Erythroblast (primary cell): ENCODE results near the gene C11orf97.

Experiments used
- GATA1 ChIP-seq: IDR thresholded peaks from 2 replicates; pipeline ENCODE4 v1.6.1; 2011; ENCODE audit warnings: low read depth, mild to moderate bottlenecking, control low read depth, low read length, moderate library complexity
- POLR2A ChIP-seq: IDR thresholded peaks from 2 replicates; pipeline ENCODE4 v1.6.1; 2011; ENCODE audit warnings: mild to moderate bottlenecking, low read length

DNA sequence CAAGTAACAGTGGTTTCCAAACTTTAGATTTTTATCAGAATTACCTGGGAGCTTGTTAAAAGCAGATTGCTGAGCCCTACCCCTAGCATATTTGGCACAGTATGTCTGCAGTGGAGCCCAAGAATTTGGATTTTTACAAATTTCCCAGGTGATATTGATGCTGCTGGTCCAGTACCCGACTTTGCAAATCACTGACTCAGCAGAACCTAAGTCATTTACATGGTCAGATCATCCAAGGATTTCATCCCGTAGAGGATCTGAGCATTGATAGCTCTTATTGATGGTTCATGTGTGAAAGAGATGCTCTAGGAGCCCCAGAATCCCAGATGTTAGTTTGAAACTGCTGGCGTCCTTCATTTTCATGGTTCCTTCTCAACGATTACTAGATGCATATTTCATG, 6.0 kb downstream of the C11orf97 start:
- no peak for TF ChIP-seq POLR2A
- no peak for TF ChIP-seq GATA1
